NCI-H1092 (cell line): ENCODE measurements around the gene AIFM1.
"Not testable (repeated sequence)": the region's sequence is repeated elsewhere in the genome, so short reads cannot be mapped to it uniquely, and the experiment has no call there.

Experiments
- DNase-seq: peaks from one replicate; lab custom pipeline; 2025; lab: John Stamatoyannopoulos, UW

AIFM1 gene

DNA sequence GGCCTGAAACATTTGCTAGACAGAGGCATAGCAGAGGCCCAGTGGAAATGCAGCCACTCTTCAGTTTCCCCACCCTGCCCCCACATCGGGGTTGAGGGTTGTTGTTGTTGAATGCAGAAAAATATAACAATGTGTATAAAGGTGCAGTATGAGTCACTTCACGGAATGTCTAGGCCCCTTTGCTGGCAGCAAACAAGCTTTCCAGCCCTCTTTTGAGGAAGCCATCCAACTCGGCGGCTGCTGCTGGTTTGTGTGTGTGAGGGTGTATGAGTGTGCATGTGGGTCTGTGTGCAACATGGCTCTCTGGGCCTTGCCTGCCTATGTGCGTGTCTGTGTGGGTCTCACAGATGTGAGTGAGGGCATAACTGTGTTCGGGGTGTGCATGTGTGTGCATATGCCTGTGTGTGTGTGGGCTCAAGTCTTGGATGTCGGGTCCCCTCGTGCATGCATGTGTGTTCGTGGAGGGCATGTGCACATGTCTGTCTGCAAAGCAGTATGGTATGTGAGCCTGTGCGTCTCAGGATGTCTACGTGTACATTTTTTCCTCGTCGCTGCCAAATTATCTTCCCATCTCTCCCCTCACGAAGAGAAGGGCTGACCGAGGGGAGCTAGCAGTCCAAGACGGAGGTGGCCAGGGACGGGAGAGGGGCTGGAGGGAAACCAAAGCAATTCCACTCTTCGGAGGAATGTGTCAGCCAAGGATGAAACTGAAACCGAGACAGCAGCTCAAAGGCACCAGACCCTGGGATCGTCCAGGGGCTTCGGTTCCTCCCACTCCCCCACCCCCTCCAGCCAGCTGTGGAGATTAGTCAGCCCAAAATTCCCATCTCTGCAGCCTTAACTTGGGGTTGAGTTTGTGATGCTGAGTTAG, 47.0 kb downstream of the AIFM1 start:
- DNase-seq: no peak

DNA sequence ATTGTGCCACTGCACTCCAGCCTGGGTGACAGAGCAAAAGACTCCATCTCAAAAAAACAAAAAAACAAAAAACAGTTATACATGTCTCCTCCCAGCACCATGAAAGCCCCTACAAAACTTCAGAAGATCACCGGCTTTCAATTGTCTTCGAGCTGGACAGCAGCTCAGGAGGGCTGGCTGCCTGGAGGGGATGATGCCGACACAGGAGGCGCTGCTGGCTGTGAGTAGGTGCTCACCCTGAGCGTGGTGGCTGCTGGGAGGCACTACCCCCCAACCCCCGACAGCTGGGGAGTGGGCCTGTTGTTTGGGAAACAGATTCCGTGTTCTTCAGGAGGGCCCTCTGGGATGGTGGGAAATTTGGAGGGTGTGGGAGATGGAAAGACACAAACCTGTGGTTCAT, 48.5 kb downstream of the AIFM1 start:
- DNase-seq: no peak

DNA sequence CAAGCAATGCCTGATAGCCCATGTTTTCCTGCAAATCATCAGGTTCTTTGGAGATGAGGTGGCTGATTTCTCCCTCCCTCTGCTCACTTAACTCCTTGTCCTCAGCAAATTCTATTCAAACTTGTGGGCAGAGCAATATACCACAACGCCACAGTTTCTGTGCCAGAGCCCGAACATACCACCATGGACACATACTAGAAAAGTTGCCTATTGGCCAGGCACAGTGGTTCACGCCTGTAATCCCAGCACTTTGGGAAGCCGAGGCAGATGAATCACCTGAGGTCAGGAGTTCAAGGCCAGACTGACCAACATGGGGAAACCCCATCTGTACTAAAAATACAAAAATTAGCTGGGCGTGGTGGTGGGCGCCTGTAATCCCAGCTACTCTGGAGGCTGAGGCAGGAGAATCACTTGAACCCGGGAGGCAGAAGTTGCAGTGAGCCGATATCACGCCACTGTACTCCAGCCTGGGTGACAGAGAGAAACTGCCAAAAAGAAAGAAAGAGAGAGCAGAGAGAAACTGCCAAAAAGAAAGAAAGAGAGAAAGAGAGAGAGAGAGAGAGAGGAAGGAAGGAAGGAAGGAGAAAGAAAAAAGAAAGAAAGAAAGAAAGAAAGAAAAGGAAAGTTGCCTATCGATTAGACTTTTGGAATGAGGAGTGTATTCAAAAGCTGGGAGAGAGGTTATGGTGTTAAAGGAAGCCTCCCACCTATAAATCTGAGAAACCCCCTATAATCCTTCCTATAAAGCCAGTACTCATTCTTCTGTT, 50.3 kb downstream of the AIFM1 start:
- DNase-seq: not testable (repeated sequence)

DNA sequence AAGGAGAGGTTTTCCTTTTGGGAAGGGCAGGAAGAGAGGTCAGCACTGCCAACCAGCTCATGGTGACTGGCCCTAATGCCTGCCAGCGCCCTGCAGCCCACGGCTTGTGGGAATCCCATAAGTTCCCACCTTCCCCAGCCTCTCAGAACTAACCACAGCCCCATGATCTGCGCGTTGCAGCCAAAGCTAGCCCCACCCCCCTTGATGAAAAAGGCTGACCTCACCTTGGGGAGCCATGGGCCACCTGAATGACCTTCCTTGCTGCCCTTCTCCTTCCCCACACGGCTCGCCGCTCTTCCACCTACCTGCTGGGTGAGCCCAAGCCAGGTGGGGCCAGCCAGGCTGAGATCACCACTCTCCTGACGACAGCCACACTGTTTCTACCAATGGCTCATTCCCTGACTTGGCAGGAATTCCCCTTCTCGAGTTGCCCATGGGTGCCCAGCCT, 51.5 kb downstream of the AIFM1 start:
- DNase-seq: no peak

DNA sequence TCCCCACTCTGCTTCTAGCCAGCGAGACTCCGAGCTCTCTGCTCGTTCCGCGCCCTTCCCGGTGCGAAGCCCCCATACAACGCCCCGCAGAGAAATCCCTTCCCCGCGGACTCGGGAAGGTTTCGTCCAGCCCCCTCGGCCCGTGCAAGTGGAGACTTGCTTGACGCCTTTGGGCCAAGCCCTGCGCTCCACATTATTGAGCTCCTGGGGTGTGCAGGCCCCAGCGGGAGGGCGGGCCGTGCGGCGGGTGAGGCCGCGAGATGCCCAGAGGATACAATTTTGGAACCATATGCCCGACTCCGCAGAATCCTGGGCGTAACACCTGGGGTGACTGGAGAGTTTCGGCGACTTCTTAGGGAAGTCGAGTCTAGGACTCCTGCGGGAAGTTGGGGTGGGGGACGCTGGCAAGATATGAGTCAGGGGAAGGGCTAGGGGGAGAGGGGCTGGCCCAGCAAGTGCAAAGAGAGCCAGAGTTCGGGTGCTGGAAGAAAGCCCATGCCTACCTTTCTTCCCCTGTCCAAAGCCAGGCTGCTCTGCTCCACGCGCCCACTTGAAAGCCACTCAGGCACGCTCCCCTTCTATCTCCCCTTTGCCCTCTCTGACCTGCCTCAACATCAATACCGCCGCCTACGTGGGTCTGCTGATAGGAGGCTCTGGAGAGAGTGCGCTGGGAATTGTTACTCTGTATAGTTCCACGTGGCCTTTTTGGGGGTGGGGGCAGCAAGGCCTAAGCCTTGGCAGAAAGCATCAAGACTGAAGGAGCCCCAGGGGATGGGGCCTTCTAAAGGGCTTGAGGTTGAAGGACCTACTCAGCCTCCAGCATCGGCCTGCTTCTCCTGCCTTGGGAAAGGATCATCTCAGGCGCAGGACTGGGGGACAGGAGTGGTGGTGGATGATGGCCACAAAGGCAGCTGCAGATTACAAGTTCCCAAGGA, 54.2 kb downstream of the AIFM1 start:
- no peak for DNase-seq

DNA sequence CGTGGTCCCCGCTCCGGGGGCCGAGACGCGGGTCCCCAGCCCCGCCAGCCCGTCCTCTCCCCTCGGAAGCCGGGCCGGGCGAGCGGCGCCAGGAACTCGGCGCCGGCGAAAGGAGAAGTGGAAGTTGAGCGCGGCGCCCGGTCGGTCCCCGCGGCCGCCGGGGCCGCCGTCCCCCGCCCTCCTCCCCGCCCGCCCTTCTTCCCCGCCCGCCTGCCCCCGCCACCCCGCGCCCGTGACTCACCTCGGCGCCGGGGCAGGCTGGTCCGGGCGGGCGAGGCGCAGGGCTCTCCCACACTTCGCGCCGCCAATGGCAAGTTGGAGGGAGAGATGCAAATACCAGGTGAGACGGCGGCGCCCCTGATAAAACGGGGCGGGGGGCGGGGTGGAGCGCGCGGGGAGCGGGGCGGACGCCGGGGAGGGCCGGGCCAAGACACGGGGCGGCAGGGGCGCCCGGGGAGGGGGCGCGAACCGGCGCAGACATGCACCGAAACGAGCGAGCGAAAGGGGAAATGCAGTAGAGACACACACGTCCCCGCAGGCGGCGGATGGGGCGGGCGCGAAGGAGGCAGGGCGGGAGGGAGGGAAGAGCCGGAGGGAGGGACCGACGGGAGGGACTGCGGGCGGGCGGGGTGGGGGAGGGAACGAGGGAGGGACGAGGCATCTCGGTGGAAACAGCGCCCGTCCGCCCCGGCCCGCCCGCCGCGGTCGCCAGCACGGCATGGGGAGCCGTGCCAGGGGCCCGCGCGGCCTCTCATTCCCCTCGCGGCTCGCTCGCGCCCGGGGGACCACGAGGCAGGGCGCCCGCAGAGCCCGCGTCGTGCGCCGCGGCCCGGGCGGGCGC, 55.0 kb downstream of the AIFM1 start, which contains the start of gene ELF4:
TSS of gene ELF4 (minus strand) at position 119 of the 841 bp plus-strand sequence. CDS start 29,167 bp downstream, outside the sequence.
- DNase-seq: no peak

DNA sequence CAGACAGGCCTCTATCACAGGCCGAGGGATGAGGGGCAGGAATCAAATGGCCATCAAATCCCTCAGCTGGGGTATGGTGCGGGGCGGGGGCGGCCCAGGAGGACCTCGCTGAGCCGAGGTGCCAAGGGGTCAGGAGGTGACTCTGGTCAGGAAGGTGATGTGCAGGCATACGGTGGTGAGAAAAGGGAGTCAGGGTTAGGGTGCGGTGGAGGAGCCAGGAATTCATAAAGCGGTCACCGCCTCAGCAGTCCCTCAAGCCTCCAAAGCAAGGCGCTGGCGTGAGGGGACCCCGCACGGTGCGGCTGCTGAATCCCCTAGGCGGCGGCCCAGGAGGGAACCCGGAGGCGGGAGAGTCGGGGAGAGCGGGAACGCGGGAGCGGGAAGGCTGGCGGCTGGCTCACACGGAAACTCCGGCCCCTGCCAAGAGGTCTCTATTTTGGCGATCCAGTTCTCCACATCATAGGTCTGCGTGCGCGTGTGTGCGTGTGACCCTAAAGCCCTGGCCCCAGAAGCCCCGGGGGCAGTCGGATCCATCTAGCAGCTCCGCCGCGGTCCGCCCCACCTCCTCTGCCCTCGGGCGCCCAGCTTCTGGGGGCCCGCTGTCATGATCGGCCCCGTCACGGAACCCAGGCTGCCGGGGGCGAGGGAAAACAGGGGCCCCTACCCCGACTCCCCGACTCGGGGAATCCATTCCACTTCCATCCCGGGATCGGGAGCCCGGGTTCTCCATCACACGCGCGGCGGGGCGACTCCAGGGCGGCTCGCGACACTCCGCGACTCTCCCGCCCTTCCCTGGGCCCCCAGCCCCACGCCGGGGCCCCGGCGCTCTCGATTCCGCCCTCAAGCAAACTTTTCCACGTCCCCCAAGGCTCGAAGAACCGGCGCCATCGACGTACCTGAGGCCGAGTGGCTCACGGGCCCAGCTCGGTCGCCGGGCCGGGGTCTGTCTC, 55.9 kb downstream of the AIFM1 start:
- DNase-seq: no peak

GRCh38 chrX:130108647-130109428, 56.8 kb downstream of the AIFM1 start:
- DNase-seq: no peak

DNA sequence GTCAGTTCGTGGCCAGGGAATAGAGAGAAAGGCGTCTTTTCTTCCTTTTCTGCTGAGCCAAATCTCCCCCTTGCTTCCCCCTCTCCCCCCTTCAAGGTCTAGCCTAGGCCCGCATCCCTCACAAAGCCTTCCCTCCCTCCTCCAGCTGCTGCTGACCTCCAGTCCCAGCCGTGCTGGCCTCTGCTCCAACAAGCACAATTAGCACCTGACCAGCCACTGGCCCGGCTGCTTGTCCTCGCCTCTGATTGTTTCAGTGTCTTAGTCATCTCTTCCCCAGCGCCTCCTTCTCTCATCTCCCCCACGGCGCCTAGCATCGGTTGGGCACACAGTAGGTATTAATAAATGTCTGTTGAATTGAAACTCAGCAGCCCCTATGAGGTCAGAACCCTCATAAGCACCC, 59.6 kb downstream of the AIFM1 start:
- DNase-seq: no peak

DNA sequence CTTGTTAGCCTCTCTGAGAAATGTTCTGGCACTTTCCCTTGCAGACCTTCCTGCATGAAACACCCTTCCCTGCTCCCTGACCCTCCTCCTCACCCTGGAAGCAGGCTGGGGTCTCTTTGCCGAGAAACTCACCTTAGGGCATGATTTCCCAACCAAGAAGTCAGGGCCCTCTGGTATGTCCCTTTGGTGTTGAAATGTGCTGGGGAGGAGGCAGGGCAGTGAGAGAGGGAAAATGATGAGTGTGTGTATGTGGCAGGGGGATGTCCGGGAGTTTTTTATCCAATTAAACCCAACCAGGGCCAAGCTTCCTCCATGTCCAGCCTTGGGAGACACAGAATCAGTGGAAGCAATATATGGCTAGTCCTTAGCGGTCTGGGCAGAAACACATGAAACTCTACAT, 60.4 kb downstream of the AIFM1 start:
- no peak for DNase-seq

GRCh38 chrX:130103605-130104004, 62.0 kb downstream of the AIFM1 start:
- DNase-seq: no peak

DNA sequence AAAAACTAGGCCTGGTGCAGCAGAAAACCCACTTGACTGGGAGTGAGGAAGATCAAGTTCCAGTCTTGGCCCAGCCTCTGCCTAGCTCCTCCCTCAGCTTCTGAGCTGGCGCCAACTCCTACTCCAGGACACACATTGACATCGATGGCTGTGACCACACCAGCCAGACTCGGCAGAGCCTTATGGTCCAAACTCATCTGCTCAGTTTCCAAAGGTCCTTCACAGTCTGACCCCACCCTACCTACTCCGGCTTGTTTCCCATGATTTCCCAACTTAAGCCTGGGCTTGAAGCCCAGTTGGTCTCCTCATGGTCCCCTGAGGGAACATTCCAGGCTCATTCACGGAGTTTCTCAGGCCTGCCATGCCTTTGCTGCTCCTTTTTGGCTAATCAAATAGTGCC, 65.5 kb downstream of the AIFM1 start:
- no peak for DNase-seq

DNA sequence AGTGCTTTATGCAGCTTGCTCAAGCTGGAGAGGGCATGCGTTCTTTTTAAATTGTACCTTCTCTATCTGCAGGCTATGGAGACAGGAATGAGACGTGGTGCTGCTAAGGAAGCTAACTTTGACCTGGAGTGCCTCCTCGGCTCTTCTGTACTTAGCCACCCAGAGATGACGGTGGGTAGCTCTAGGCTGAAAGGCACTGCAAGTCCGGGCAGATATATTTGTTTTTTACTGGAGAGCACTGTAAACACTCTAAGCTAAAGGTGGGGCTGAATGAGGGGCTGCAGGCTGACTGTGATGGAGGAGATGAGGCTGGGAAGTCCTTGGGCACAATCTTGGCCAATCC, 67.5 kb downstream of the AIFM1 start:
- DNase-seq: no peak

GRCh38 chrX:130097507-130098209, 68.0 kb downstream of the AIFM1 start:
- no peak for DNase-seq

DNA sequence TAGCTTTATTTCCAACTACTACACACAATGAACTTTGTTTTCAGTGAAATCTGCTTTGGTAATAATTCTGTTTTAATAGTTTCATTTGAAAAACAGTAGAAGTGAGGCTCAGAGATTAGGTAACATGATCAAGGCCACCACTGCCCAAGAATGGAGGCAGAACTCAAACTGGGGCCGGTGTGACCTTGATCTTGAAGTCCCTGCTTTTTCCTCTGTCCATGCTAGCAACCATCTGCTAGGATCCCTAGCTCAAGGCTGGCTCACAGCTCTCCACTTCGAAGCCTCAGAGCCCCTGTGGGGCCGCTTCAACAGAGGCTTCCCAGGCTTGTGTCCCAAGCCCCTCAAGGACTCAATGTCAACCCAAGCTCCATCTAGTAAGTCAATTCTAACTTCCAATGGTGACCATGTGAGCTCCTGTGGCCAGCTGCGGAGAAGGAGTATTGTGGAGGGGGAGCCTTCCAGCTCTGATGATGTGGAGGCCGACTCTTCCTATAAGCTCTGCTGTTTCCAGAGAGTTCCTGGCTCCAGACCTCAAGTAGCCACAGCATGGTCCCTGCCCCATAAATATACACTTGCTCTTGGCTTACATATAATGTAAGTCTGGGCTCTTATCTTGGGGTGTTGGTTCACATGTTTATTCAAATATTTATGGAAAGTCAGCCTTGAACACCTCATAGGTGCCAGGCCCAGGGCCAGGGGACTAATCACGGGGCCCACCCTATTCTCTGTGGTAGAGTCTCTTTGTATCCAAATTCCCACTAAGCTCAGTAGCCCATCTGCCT, 70.2 kb downstream of the AIFM1 start:
- DNase-seq: no peak

- no peak for DNase-seq
Observed at GRCh38 chrX:130094696-130095095, 70.9 kb downstream of the AIFM1 start.

DNA sequence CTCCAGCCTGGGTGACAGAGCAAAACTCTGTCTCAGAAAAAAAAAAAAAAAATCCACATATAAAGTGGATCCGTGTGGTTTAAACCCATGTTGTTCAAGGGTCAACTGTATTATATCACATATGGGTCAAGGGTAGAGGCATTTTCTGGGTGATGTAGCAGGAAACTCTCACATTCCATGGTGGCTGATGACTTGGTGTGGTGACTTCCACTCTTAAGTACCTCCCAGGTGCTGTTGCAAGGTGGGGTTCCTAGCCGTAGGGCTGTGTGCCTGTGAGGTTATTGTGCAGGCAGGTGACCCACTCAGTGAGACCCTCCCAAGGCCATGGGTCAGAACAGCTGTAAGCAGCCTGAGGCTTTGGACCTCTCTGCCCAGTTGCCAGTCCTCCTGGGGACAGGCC, 72.4 kb downstream of the AIFM1 start:
- no peak for DNase-seq
